ENCODE measurements around the gene YY2.

- no peak for TF ChIP-seq CTCF (conservative IDR thresholded peaks at IDR 0.05 in 1 of 2, IDR thresholded peaks at IDR 0.05 in 1 of 2; ENCODE audit: extremely low read depth in 1 of 2, insufficient read depth in 1 of 2, low read depth in 1 of 2, low read length in 2 of 2)
- TF ChIP-seq EZH2 (IDR thresholded peaks at IDR 0.05; ENCODE audit: borderline replicate concordance, low read length): no peak
Measured at GRCh38 chrX:21855937-21856415, at the start of gene YY2.

Measured in mammary epithelial cell (primary cell).